CD14-positive monocyte (primary cell): ENCODE data around the gene NRF1. TPM values are rescaled to one million over a fixed set of nuclear protein-coding genes. Genes with fewer than 3 reads are reported as not detected.

Experiments used
- DNase-seq, 3 donors: peaks; one replicate each; pipeline ENCODE4 v3.0.0-alpha.2; 2011 to 2022
- H2AFZ ChIP-seq: 2 replicates; pipeline ENCODE4 v1.6.0; 2012; ENCODE audit warnings: mild to moderate bottlenecking, low read depth, low read length, inconsistent platforms; ENCODE audit not compliant: insufficient read depth, poor library complexity, severe bottlenecking
- H3K27ac ChIP-seq, 2 donors: 1 replicate in 1 of 2; 2 replicates in 1 of 2; pipeline ENCODE4 v1.5.1; 2012 to 2013; ENCODE audit warnings: low read length in 2 of 2, control low read depth in 1 of 2, inconsistent platforms in 1 of 2, low read depth in 1 of 2, mild to moderate bottlenecking in 1 of 2
- H3K27me3 ChIP-seq, 2 donors: one replicate each; pipeline versions ENCODE4 v1.6.0 to v1.6.1; 2011 to 2013; ENCODE audit warnings: low read length in 2 of 2; ENCODE audit not compliant: control insufficient read depth in 2 of 2, insufficient read depth in 2 of 2
- H3K36me3 ChIP-seq, 2 donors: replicated peaks in 1 of 2; 1 replicate in 1 of 2; 2 replicates in 1 of 2; pipeline versions ENCODE4 v1.5.1 to v1.6.1; 2012 to 2013; ENCODE audit warnings: low read length in 2 of 2, control low read depth in 1 of 2, inconsistent platforms in 1 of 2, mild to moderate bottlenecking in 1 of 2; ENCODE audit not compliant: insufficient read depth in 2 of 2, control insufficient read depth in 1 of 2
- H3K4me1 ChIP-seq, 2 donors: 1 replicate in 1 of 2; 2 replicates in 1 of 2; pipeline versions ENCODE4 v1.5.1 to v1.6.1; 2012 to 2013; ENCODE audit warnings: low read length in 2 of 2, control low read depth in 1 of 2, inconsistent platforms in 1 of 2, mild to moderate bottlenecking in 1 of 2, moderate library complexity in 1 of 2; ENCODE audit not compliant: insufficient read depth in 2 of 2, control insufficient read depth in 1 of 2
- H3K4me2 ChIP-seq: replicated peaks from 2 replicates; pipeline ENCODE3; 2012; ENCODE audit warnings: low read length, moderate library complexity, mild to moderate bottlenecking; ENCODE audit not compliant: poor library complexity, severe bottlenecking; ENCODE audit errors: extremely low read depth
- H3K4me3 ChIP-seq, 3 experiments: fragments of 200-600 bp in 1 of 3; sonication (generic) in 1 of 3; replicated peaks in 1 of 3; 1 replicate in 2 of 3; 2 replicates in 1 of 3; pipeline ENCODE4 v1.5.1; 2011 to 2013; ENCODE audit warnings: low read length in 3 of 3, mild to moderate bottlenecking in 3 of 3, control low read depth in 2 of 3, low read depth in 2 of 3, inconsistent platforms in 1 of 3, moderate library complexity in 1 of 3
- H3K79me2 ChIP-seq: 2 replicates; pipeline ENCODE4 v1.6.0; 2012; ENCODE audit warnings: mild to moderate bottlenecking, control low read depth, inconsistent platforms, low read length, moderate library complexity; ENCODE audit not compliant: insufficient read depth
- H3K9ac ChIP-seq: 2 replicates; pipeline ENCODE4 v1.6.0; 2017; ENCODE audit warnings: low read length, mild to moderate bottlenecking; ENCODE audit not compliant: insufficient read depth, poor library complexity, severe bottlenecking
- H3K9me3 ChIP-seq, 2 donors: replicated peaks in 1 of 2; 1 replicate in 1 of 2; 2 replicates in 1 of 2; pipeline versions ENCODE4 v1.5.1 to v1.6.1; 2012 to 2013; ENCODE audit warnings: low read length in 2 of 2, control low read depth in 1 of 2; ENCODE audit not compliant: control insufficient read depth in 1 of 2, insufficient read depth in 1 of 2
- H4K20me1 ChIP-seq: 2 replicates; pipeline ENCODE4 v1.6.0; 2012; ENCODE audit warnings: mild to moderate bottlenecking, low read length, control low read depth, moderate library complexity; ENCODE audit not compliant: insufficient read depth
- H3K27ac Mint-ChIP-seq, 7 donors: one replicate each; pipeline ENCODE4 v1.8.0; 2020; ENCODE audit warnings: mild to moderate bottlenecking in 7 of 7, mixed read lengths in 7 of 7, moderate library complexity in 6 of 7, inconsistent platforms in 2 of 7
- H3K27me3 Mint-ChIP-seq, 3 donors: one replicate each; pipeline ENCODE4 v1.8.0; 2021 to 2022; ENCODE audit warnings: low read depth in 3 of 3, mild to moderate bottlenecking in 3 of 3, mixed read lengths in 3 of 3, moderate library complexity in 3 of 3, inconsistent platforms in 1 of 3
- H3K36me3 Mint-ChIP-seq, 2 donors: one replicate each; pipeline ENCODE4 v1.8.0; 2020; ENCODE audit warnings: mixed read lengths in 2 of 2, inconsistent platforms in 1 of 2, mild to moderate bottlenecking in 1 of 2
- H3K4me1 Mint-ChIP-seq: one replicate; pipeline ENCODE4 v1.8.0; 2020; ENCODE audit warnings: mild to moderate bottlenecking, mixed read lengths
- H3K4me3 Mint-ChIP-seq, 2 donors: one replicate each; pipeline ENCODE4 v1.8.0; 2020; ENCODE audit warnings: mild to moderate bottlenecking in 2 of 2, mixed read lengths in 2 of 2, moderate library complexity in 1 of 2
- H3K9me3 Mint-ChIP-seq, 7 donors: one replicate each; pipeline ENCODE4 v1.8.0; 2020 to 2022; ENCODE audit warnings: mixed read lengths in 7 of 7, mild to moderate bottlenecking in 6 of 7, moderate library complexity in 6 of 7, inconsistent platforms in 2 of 7
- WGBS: methylation state at CpG from one replicate; pipeline ENCODE4 v1.1.5; 2013; ENCODE audit warnings: missing lambda C conversion rate; ENCODE audit not compliant: insufficient coverage; 5-methylcytosine and 5-hydroxymethylcytosine counted together
- intact Hi-C, 2 donors: fragments of 100-400 bp; cut with micrococcal nuclease; formaldehyde crosslinking; loops; one replicate each; pipeline versions ENCODE4 v1.15.0 to v1.15.1; 2023
- polyA plus RNA-seq, 3 donors: library from polyadenylated mRNA; depleted of rRNA in 1 of 3; unstranded in 2 of 3; stranded (reverse) in 1 of 3; fragments of 300-500 nt in 2 of 3; fragments of >200 nt in 1 of 3; fragmentation: Illumina TruSeq in 2 of 3; gene quantifications; 1 replicate in 2 of 3; 2 replicates in 1 of 3; pipeline ENCODE4 v1.2.3, GENCODE V29; 2012 to 2021
- TF ChIP-seq, protein P1 (sequence below): fragments of 200-600 bp; IDR thresholded peaks from one replicate; pipeline ENCODE4 v1.8.0; 2022; ENCODE audit warnings: antibody characterized with exemption, mild to moderate bottlenecking

Gene NRF1
- polyA plus RNA-seq, 3 donors: 5.1 to 14.0 (median 7.7) TPM

- no peak overlapping the region for H2AFZ ChIP-seq
- peaks cover 24 to 45% of the 10 kb centered on the region in 2 donors for H3K27me3 ChIP-seq
- TF ChIP-seq, protein P1, sequence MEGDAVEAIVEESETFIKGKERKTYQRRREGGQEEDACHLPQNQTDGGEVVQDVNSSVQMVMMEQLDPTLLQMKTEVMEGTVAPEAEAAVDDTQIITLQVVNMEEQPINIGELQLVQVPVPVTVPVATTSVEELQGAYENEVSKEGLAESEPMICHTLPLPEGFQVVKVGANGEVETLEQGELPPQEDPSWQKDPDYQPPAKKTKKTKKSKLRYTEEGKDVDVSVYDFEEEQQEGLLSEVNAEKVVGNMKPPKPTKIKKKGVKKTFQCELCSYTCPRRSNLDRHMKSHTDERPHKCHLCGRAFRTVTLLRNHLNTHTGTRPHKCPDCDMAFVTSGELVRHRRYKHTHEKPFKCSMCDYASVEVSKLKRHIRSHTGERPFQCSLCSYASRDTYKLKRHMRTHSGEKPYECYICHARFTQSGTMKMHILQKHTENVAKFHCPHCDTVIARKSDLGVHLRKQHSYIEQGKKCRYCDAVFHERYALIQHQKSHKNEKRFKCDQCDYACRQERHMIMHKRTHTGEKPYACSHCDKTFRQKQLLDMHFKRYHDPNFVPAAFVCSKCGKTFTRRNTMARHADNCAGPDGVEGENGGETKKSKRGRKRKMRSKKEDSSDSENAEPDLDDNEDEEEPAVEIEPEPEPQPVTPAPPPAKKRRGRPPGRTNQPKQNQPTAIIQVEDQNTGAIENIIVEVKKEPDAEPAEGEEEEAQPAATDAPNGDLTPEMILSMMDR: no peak
- peaks cover 16% of the 10 kb centered on the region for H3K4me1 Mint-ChIP-seq
- H4K20me1 ChIP-seq: no peaks in the 10 kb centered on the region
- no peaks in the 10 kb centered on the region for H3K79me2 ChIP-seq
- H3K4me3 ChIP-seq: no peak overlapping the region
- H3K4me3 Mint-ChIP-seq: peak overlapping the region in 1 of 2 donors; percentile 35
- H3K27ac ChIP-seq: no peak overlapping the region
- H3K36me3 ChIP-seq: no peaks in the 10 kb centered on the region
- H3K9me3 Mint-ChIP-seq: peaks cover 0 to 11% (median 5%) of the 10 kb centered on the region in 7 donors
- no peak overlapping the region for H3K4me2 ChIP-seq
- H3K36me3 Mint-ChIP-seq: no peaks in the 10 kb centered on the region
- 100% methylated on average over 2 of the region's 3 CpGs for WGBS
- H3K27me3 Mint-ChIP-seq: peaks cover 48 to 73% (median 54%) of the 10 kb centered on the region in 3 donors
- no peak overlapping the region for H3K9ac ChIP-seq
- intact Hi-C loops: no loop called here
- peaks cover 14 to 18% of the 10 kb centered on the region in 2 donors for H3K4me1 ChIP-seq
- no peak for DNase-seq
- peaks cover 0 to 20% of the 10 kb centered on the region in 2 donors for H3K9me3 ChIP-seq
- no peak overlapping the region for H3K27ac Mint-ChIP-seq
Observed at GRCh38 chr7:129773871-129774270, 162.4 kb downstream of the NRF1 start.

DNA sequence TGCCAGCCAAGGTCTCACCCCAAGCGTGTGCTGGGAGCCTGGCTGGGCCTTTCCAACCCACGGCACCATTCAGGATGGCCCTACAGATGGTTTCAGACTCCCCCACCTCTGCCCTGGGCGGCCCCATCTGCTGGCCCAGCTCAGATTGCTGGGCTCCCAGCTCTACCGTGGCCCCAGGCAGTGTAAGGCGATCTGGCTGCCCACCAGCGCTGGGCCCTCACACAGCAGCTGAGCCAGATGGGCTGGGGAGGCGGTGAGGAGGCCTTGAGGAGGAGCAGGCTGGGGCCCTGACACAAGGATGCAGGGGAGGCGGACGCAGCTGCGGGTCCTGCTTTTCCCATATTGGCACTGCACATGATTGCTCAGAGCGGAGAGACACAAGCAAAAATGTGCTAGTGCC lies 162.8 kb downstream of the NRF1 start:
- Histone ChIP-seq H3K4me2 (no peak overlapping the region), H3K4me1 (peaks cover 19 to 23% of the 10 kb centered on the region in 2 donors), H3K79me2 (no peaks in the 10 kb centered on the region), H3K27me3 (peaks cover 27 to 50% of the 10 kb centered on the region in 2 donors), H3K36me3 (no peaks in the 10 kb centered on the region), H3K9ac (no peak overlapping the region), H4K20me1 (no peaks in the 10 kb centered on the region), H3K4me3 (no peak overlapping the region), H2AFZ (no peak overlapping the region), H3K27ac (no peak overlapping the region), H3K9me3 (peaks cover 0 to 20% of the 10 kb centered on the region in 2 donors)
- Mint-ChIP-seq H3K9me3 (peaks cover 0 to 14% (median 5%) of the 10 kb centered on the region in 7 donors), H3K36me3 (no peaks in the 10 kb centered on the region), H3K4me3 (no peak overlapping the region), H3K4me1 (peaks cover 18% of the 10 kb centered on the region), H3K27ac (no peak overlapping the region), H3K27me3 (peaks cover 51 to 74% (median 57%) of the 10 kb centered on the region in 3 donors)
- DNase-seq: no peak
- 96% methylated on average over 11 of the region's 11 CpGs for WGBS
- TF ChIP-seq, protein P1: no peak
- intact Hi-C loops: no loop called here
